ENCODE measurements around the gene S100B. TPM values are rescaled to one million over a fixed set of nuclear protein-coding genes. Genes with fewer than 3 reads are reported as not detected.

Gene S100B
- total RNA-seq, 1 donor from 2014 or later = 29.9 TPM

DNA sequence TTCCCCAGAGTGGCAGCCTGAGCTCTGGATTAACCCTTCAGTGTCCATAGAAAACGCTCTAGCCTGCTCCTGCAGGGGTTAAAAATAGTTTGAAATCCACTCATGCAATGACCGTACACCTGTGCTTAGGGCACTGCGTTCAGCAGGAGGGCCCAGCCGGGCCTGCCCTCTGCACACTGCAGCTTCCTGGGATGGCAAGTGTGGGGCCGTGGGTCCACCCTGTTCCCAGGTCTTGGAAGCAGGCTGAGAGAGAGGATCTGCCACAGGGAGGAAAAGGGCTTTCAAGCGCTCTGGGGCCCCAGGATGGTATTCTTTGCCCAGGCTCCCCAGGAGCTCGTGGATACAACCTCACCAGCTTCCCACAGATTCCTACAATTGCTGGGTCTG lies 1.5 kb upstream of the S100B start:
- Mint-ChIP-seq H3K4me1 (peaks cover 45% of the 10 kb centered on the region), H3K36me3 (ENCODE audit: low read depth) (no peaks in the 10 kb centered on the region), H3K4me3 (no peak overlapping the region), H3K9me3 (peaks cover 6% of the 10 kb centered on the region), H3K27ac (ENCODE audit: unreplicated experiment) (no peak overlapping the region), H3K27me3 (ENCODE audit: low read depth) (no peaks in the 10 kb centered on the region)
- no peak for DNase-seq (ENCODE audit: low read depth, low spot score)
- TF ChIP-seq CTCF (conservative IDR thresholded peaks at IDR 0.05) = no peak

DNA sequence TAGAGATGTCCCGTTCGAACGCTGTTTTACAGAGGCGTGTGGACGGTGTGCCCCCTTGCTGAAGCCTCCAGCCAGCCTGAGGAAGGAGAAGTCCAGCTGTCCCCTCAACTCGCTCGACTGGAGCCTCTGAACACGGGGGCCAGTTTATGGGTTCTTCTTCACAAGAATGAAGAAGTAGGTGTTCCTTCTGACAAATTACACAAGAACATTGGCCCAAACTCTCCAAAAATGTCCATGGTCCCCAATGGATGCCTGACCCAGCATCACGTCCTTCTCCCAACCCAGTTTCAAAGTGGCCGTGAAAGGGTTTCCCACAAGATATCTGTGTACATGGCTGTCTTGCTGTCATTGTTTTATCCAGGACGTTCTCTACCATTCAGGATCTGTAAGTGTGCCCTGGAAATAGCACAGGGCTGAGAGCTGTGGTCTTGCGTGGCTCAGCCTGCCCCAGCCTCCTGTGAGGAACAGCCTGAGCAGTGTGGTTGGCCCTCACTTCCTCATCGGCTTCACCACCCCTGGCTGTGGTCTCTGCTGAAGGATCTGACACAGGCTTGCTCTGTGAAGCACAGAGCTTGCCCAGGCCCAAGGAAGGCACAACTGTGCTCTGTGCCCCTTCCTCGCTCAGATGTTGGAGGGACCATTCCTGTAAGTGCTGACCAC lies 1.0 kb upstream of the S100B start:
- Mint-ChIP-seq H3K27me3 (ENCODE audit: low read depth) (no peaks in the 10 kb centered on the region), H3K4me1 (peaks cover 45% of the 10 kb centered on the region), H3K27ac (ENCODE audit: unreplicated experiment) (no peak overlapping the region), H3K4me3 (no peak overlapping the region), H3K9me3 (peaks cover 5% of the 10 kb centered on the region), H3K36me3 (ENCODE audit: low read depth) (no peaks in the 10 kb centered on the region)
- no peak for DNase-seq (ENCODE audit: low read depth, low spot score)
- no peak for TF ChIP-seq CTCF (conservative IDR thresholded peaks at IDR 0.05)

- H3K9me3 Mint-ChIP-seq = peaks cover 4% of the 10 kb centered on the region
- DNase-seq (ENCODE audit: low read depth, low spot score) = no peak
- no peaks in the 10 kb centered on the region for H3K36me3 Mint-ChIP-seq (ENCODE audit: low read depth)
- peaks cover 56% of the 10 kb centered on the region for H3K4me1 Mint-ChIP-seq
- peak overlapping the region; percentile 63 for H3K4me3 Mint-ChIP-seq
- peak overlapping the region; percentile 90 for H3K27ac Mint-ChIP-seq (ENCODE audit: unreplicated experiment)
- no peak for TF ChIP-seq CTCF (conservative IDR thresholded peaks at IDR 0.05)
- H3K27me3 Mint-ChIP-seq (ENCODE audit: low read depth) = no peaks in the 10 kb centered on the region
Measured at GRCh38 chr21:46604329-46604974, 430 bp downstream of the S100B start.

DNA sequence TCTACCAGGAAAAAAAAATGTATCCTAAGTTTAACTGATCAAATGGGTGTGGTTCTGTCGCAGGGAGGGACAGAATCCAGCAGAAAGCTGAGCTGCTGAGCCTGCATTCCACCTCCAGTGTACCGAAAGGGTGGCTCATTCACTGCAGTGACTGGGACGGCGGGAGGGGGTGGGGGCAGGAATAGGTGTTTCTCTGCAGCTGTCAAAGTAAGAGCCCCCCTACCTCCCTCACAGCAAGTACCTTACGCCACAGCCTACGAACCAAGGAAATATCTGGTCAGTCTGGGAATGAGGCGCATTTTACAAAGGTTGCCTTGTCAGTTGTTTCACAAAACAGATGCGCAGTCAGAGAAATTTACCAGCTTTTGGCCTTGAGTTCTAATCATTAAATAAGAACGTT lies 1.7 kb downstream of the S100B start:
- Mint-ChIP-seq H3K36me3 (ENCODE audit: low read depth) (peaks cover 3% of the 10 kb centered on the region), H3K4me1 (peaks cover 65% of the 10 kb centered on the region), H3K4me3 (peak overlapping the region; percentile 44), H3K27me3 (ENCODE audit: low read depth) (no peaks in the 10 kb centered on the region), H3K27ac (ENCODE audit: unreplicated experiment) (no peak overlapping the region), H3K9me3 (peaks cover 4% of the 10 kb centered on the region)
- DNase-seq (ENCODE audit: low read depth, low spot score) = no peak
- no peak for TF ChIP-seq CTCF (conservative IDR thresholded peaks at IDR 0.05)

GRCh38 chr21:46600978-46601377 lies 3.9 kb downstream of the S100B start:
- Mint-ChIP-seq H3K9me3 (no peaks in the 10 kb centered on the region), H3K4me3 (no peak overlapping the region), H3K27ac (ENCODE audit: unreplicated experiment) (no peak overlapping the region), H3K27me3 (ENCODE audit: low read depth) (no peaks in the 10 kb centered on the region), H3K36me3 (ENCODE audit: low read depth) (peaks cover 3% of the 10 kb centered on the region), H3K4me1 (peaks cover 62% of the 10 kb centered on the region)
- no peak for TF ChIP-seq CTCF (conservative IDR thresholded peaks at IDR 0.05)
- no peak for DNase-seq (ENCODE audit: low read depth, low spot score)
